Muscle layer of duodenum (tissue), 2 donors: ENCODE results near the gene PLIN1.

Experiments used
- H3K27ac ChIP-seq: one replicate; pipeline ENCODE4 v1.7.0; 2013; ENCODE audit warnings: mild to moderate bottlenecking, low read length
- H3K27me3 ChIP-seq: one replicate; pipeline ENCODE4 v1.7.0; 2013; ENCODE audit warnings: low read depth, mild to moderate bottlenecking, control low read depth, low read length
- H3K36me3 ChIP-seq, 2 donors: one replicate each; pipeline ENCODE4 v1.7.0; 2013; ENCODE audit warnings: low read length in 2 of 2, control low read depth in 1 of 2, mild to moderate bottlenecking in 1 of 2; ENCODE audit not compliant: insufficient read depth in 2 of 2, control insufficient read depth in 1 of 2
- H3K4me1 ChIP-seq, 2 donors: one replicate each; pipeline ENCODE4 v1.7.0; 2013; ENCODE audit warnings: low read length in 2 of 2, mild to moderate bottlenecking in 2 of 2, control low read depth in 1 of 2, moderate library complexity in 1 of 2; ENCODE audit not compliant: insufficient read depth in 2 of 2, control insufficient read depth in 1 of 2
- H3K4me3 ChIP-seq, 2 donors: one replicate each; pipeline ENCODE4 v1.7.0; 2013; ENCODE audit warnings: low read length in 2 of 2, low read depth in 1 of 2, mild to moderate bottlenecking in 1 of 2
- H3K9me3 ChIP-seq, 2 donors: one replicate each; pipeline ENCODE4 v1.7.0; 2013; ENCODE audit warnings: low read length in 2 of 2, control low read depth in 1 of 2, mild to moderate bottlenecking in 1 of 2; ENCODE audit not compliant: control insufficient read depth in 1 of 2
- donor health status: healthy.

Gene PLIN1

GRCh38 chr15:89621547-89621946, 57.6 kb downstream of the PLIN1 start:
- no peaks in the 10 kb centered on the region for H3K9me3 ChIP-seq
- H3K36me3 ChIP-seq: peaks cover 4 to 19% of the 10 kb centered on the region in 2 donors
- H3K27me3 ChIP-seq: no peaks in the 10 kb centered on the region
- no peak overlapping the region for H3K27ac ChIP-seq
- no peaks in the 10 kb centered on the region for H3K4me1 ChIP-seq
- no peak overlapping the region for H3K4me3 ChIP-seq

- Histone ChIP-seq H3K36me3 (no peaks in the 10 kb centered on the region), H3K4me1 (no peaks in the 10 kb centered on the region), H3K27me3 (no peaks in the 10 kb centered on the region), H3K27ac (no peak overlapping the region), H3K9me3 (peaks cover 4 to 6% of the 10 kb centered on the region in 2 donors), H3K4me3 (no peak overlapping the region)
Observed at GRCh38 chr15:89616228-89616627, 62.9 kb downstream of the PLIN1 start.

GRCh38 chr15:89615135-89615534, 64.0 kb downstream of the PLIN1 start:
- Histone ChIP-seq H3K27ac (no peak overlapping the region), H3K9me3 (peaks cover 4 to 6% of the 10 kb centered on the region in 2 donors), H3K27me3 (no peaks in the 10 kb centered on the region), H3K4me3 (no peak overlapping the region), H3K36me3 (no peaks in the 10 kb centered on the region), H3K4me1 (no peaks in the 10 kb centered on the region)
